Smooth muscle cell of the pulmonary artery (primary cell): ENCODE results near the gene ACVR2B. TPM values are rescaled to one million over a fixed set of nuclear protein-coding genes. Genes with fewer than 3 reads are reported as not detected.

Source experiments
- total RNA-seq: library from RNA; depleted of rRNA; stranded (reverse); fragments of >200 nt; gene quantifications from 2 replicates; pipeline ENCODE4 v1.2.3, GENCODE V29; 2014

The ACVR2B gene
- 3.2 and 4.0 TPM in 2 replicates for total RNA-seq

GRCh38 chr3:38453075-38453912, at the start of gene ACVR2B:
Gene ACVR2B, plus strand, starts transcription at chr3:38453890. Its CDS starts 433 bp downstream, at chr3:38454323.

GRCh38 chr3:38496131-38496910, 42.6 kb downstream of the ACVR2B start, which contains the start of gene EXOG:
Gene EXOG, plus strand, starts transcription at chr3:38496340. Its CDS starts 28 bp downstream, at chr3:38496368.

Other genes starting within 250 kb of the ACVR2B start
- gene SLC22A13, start 188.1 kb upstream of the ACVR2B start, total RNA-seq: 0.46 and 1.2 TPM in 2 replicates
- gene SLC22A14, start 171.6 kb upstream of the ACVR2B start, total RNA-seq: 0.46 and 0.66 TPM in 2 replicates
- 6.4 and 8.8 TPM in 2 replicates for gene XYLB, start 107.1 kb upstream of the ACVR2B start, total RNA-seq
- 8.9 and 46.1 TPM in 2 replicates for gene EXOG, start 42.5 kb downstream of the ACVR2B start, total RNA-seq
- gene SCN5A, start 195.8 kb downstream of the ACVR2B start, total RNA-seq: 0.23 and 0.72 TPM in 2 replicates